ENCODE measurements around the gene TMEM178B. TPM values are rescaled to one million over a fixed set of nuclear protein-coding genes. Genes with fewer than 3 reads are reported as not detected.

TMEM178B gene
- total and polyA plus RNA-seq, 2 of the 4 experiments (the other 2 are of a cell fraction): under 0.01 to 0.05 TPM

GRCh38 chr7:141349804-141350203, 275.9 kb downstream of the TMEM178B start:
- H4K91ac ChIP-seq (ENCODE audit: insufficient read depth, low read depth, low read length): no peak overlapping the region
- ATAC-seq (ENCODE audit: low read depth): no peak
- H3K14ac ChIP-seq (replicated peaks; ENCODE audit: low read depth, low read length): no peak overlapping the region
- intact Hi-C loops (cut with micrococcal nuclease) (no loop called here), dilution Hi-C loops (cut with HindIII; ENCODE audit: low sequenced_read_pairs, unreplicated experiment) (no loop called here), in situ Hi-C loops (cut with MboI; ENCODE audit: low sequenced_read_pairs) (no loop called here)
- ChIA-PET POLR2A (ENCODE audit: unreplicated experiment) (no interaction called here), CTCF (no interaction called here)
- H3K79me1 ChIP-seq (ENCODE audit: low read depth in 1 of 2, low read length in 2 of 2): no peaks in the 10 kb centered on the region
- H4K5ac ChIP-seq (ENCODE audit: low read depth, low read length): no peak overlapping the region
- H3K56ac ChIP-seq (ENCODE audit: extremely low read depth, insufficient read depth, low read length): no peak overlapping the region
- H3K4me2 ChIP-seq (ENCODE audit: low read depth, low read length): no peak overlapping the region
- no peak overlapping the region for H2AFZ ChIP-seq (replicated peaks; ENCODE audit: low read length, poor library complexity)
- no peaks in the 10 kb centered on the region for H3K27me3 ChIP-seq (ENCODE audit: control insufficient read depth, insufficient read depth, low read length)
- H3K27ac ChIP-seq (ENCODE audit: insufficient read depth, low read length): no peak overlapping the region
- H3K18ac ChIP-seq (ENCODE audit: low read depth, low read length): no peak overlapping the region
- TF ChIP-seq USF2 (IDR thresholded peaks at IDR 0.05; ENCODE audit: low read depth, low read length): no peak
- TF ChIP-seq MAFK (IDR thresholded peaks at IDR 0.05; ENCODE audit: low read depth, low read length): no peak
- no peak for TF ChIP-seq RCOR1 (IDR thresholded peaks at IDR 0.05; ENCODE audit: insufficient replicate concordance, low read length)
- TF ChIP-seq CTCF (conservative IDR thresholded peaks at IDR 0.05; ENCODE audit: low read depth, low read length): no peak
- no peak for TF ChIP-seq ELK1 (IDR thresholded peaks at IDR 0.05; ENCODE audit: borderline replicate concordance, low read depth, low read length)
- no peak for TF ChIP-seq BHLHE40 (IDR thresholded peaks at IDR 0.05; ENCODE audit: low read depth, low read length)
- no peak for TF ChIP-seq NFE2L2 (IDR thresholded peaks at IDR 0.05; ENCODE audit: low read depth, low read length)
- no peak for TF ChIP-seq CEBPB (IDR thresholded peaks at IDR 0.05; ENCODE audit: low read depth, low read length)
- TF ChIP-seq RAD21 (IDR thresholded peaks at IDR 0.05; ENCODE audit: low read length): no peak
- no peak for TF ChIP-seq MAZ (IDR thresholded peaks at IDR 0.05; ENCODE audit: borderline replicate concordance, low read depth, low read length)
- TF ChIP-seq SMC3 (IDR thresholded peaks at IDR 0.05; ENCODE audit: low read depth, low read length): no peak
- no peak for TF ChIP-seq RFX5 (IDR thresholded peaks at IDR 0.05; ENCODE audit: low read depth, low read length)
- no peak for TF ChIP-seq CHD1 (IDR thresholded peaks at IDR 0.05; ENCODE audit: low read depth, low read length)
- TF ChIP-seq MXI1 (IDR thresholded peaks at IDR 0.05; ENCODE audit: borderline replicate concordance, low read depth, low read length): no peak
- no peak for TF ChIP-seq FOS (IDR thresholded peaks at IDR 0.05; ENCODE audit: low read depth, low read length)
- TF ChIP-seq POLR2A (IDR thresholded peaks at IDR 0.05; ENCODE audit: low read depth, low read length): no peak
- no peaks in the 10 kb centered on the region for H3K4me1 ChIP-seq (ENCODE audit: control insufficient read depth, insufficient read depth, low read length)
- H3K4ac ChIP-seq (ENCODE audit: low read depth, low read length): no peak overlapping the region
- no peaks in the 10 kb centered on the region for H3K9me1 ChIP-seq (ENCODE audit: insufficient read depth, low read length)
- no peaks in the 10 kb centered on the region for H4K20me1 ChIP-seq (ENCODE audit: insufficient read depth, low read length)
- H2AK5ac ChIP-seq (ENCODE audit: low read depth, low read length): no peak overlapping the region
- no peak overlapping the region for H4K8ac ChIP-seq (ENCODE audit: low read depth in 2 of 2, low read length in 2 of 2)
- no CpG with 5 or more reads among the region's 2 CpGs for WGBS, 2 experiments (ENCODE audit: extremely low coverage in 2 of 2, insufficient read length in 1 of 2)
- no peak overlapping the region for H2BK15ac ChIP-seq (ENCODE audit: low read depth, low read length)
- H2BK20ac ChIP-seq (ENCODE audit: low read depth, low read length): no peak overlapping the region
- H3K23ac ChIP-seq (ENCODE audit: low read depth, low read length): no peak overlapping the region
- H2BK5ac ChIP-seq (ENCODE audit: low read depth, low read length, poor library complexity, severe bottlenecking): no peak overlapping the region
- no peak for DNase-seq
- H3K9ac ChIP-seq (ENCODE audit: low read depth, low read length): no peak overlapping the region
- no peak overlapping the region for H2AK9ac ChIP-seq (replicated peaks; ENCODE audit: low read depth, low read length, poor library complexity)
- no peak overlapping the region for H3K4me3 ChIP-seq (ENCODE audit: insufficient read depth, low read depth, low read length)
- no peak overlapping the region for H2BK120ac ChIP-seq (ENCODE audit: low read depth, low read length)
- H3K36me3 ChIP-seq (ENCODE audit: control insufficient read depth, insufficient read depth, low read length): no peaks in the 10 kb centered on the region
- no TSS peak for BruUV-seq (replicated peaks)
- peaks cover 4% of the 10 kb centered on the region for H3K9me3 ChIP-seq (ENCODE audit: control insufficient read depth, insufficient read depth, low read length)

Measured in IMR-90 (cell line).